ENCODE measurements around the gene MUC15.
A peak's percentile ranks its signal among the peaks of the same experiment; 100 is the strongest.

The MUC15 gene

GRCh38 chr11:26573896-26574295 lies 1.8 kb upstream of the MUC15 start:
- DNase-seq (ENCODE audit: low read depth in 2 of 2), result no peak

- no peak for DNase-seq (ENCODE audit: low read depth in 2 of 2)
These were observed 823 bp upstream of the MUC15 start for GRCh38 chr11:26572770-26573402.

DNA sequence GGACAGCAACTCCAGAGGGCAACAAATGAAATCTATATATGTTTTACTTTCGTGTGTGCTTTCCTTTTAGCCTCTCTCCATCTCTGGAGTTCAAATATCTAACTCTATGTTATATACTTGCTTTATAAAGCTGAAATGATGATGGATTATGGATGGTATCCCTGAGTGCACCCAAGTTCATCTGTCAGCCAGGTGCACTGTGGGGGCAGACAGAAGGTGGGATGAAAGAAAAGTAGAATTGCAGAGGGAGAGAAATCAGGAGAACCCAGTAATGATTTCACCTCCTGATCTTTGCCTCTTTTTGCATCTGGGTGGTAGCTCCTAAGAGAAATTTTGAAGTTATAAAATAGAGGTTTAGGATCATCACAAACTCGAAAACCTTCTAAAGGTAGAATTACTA lies 2.4 kb downstream of the MUC15 start:
- no peak for DNase-seq (ENCODE audit: low read depth in 2 of 2)

DNA sequence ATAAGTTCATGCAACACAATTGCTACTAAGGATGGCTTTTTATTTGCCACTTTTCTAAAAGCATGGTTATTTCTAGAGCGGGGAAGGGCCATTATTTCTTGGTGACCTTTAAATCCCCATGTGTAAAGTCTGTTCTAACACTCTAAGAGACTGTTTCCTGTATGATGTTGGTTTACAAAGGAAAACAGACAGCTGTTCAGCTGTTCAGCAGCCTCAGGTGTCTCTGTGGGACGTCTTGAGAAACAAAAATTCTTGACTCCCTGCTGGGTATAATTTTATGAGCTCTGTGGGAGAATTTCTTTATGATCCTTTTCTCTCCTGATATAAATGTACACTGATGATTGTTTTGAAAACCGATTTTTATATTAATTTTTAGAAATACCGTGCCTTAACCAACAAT lies 13.9 kb downstream of the MUC15 start:
- no peak for DNase-seq (ENCODE audit: low read depth in 2 of 2)

DNA sequence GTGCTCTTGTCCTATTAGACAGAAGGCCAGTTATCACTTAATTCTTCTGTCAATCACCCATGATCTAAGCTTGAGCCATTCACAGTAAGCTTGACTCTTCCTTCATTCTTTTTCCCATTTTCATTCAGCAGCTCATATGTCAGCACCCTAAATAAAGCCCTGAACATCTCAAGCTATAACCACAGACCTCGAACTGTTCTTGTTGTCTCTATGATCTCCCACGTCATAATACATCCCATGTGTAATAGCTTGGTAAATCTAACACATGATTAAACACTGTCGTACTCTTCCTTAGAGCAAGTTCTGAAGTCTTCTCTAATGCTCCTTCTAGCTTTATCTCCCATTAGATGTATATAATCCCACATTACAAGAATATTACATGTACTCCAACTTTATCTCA lies 14.4 kb downstream of the MUC15 start:
- DNase-seq (ENCODE audit: low read depth in 2 of 2), result no peak

DNA sequence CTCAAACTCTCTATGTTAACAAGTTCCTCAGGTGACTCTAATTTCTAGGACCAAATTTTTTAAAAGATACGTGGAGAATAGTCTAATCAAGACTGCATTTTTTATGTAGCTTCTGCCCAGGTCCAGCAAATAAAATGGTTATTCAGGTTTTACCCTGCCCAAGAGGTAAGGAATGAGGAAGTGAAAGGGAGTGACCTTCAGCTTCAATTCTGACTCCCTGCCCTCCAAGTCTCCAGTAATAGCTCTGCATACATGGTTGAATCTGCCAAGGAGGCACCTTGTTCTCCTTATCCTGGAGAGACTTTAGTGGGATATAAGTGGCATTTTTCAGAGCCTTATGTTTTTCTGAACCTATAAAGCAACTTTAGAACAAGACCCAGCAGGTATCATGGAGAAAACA lies 15.5 kb downstream of the MUC15 start:
- no peak for DNase-seq (ENCODE audit: low read depth in 2 of 2)

GRCh38 chr11:26554455-26554854 lies 17.6 kb downstream of the MUC15 start:
- DNase-seq (ENCODE audit: low read depth in 2 of 2), result no peak

DNA sequence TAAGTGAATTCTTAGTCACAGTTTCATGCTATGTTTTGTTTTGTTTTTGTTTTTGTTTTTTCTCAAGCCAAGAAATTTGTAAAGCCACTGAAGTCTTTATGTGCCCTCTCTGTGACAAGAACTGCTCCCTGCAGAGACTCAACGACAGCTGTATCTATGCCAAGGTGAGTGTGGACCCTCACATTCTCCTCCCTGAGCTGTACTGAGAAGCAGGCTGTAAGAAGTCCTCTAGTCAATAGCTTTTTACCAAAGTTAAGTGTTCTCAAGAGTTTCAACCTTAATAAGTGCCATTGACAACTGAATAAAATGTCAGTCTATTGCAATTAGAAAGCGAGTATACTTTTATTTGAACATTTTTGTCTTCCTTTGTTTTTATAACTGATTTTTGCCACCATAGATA lies 18.9 kb downstream of the MUC15 start:
- no peak for DNase-seq (ENCODE audit: low read depth in 2 of 2)

DNA sequence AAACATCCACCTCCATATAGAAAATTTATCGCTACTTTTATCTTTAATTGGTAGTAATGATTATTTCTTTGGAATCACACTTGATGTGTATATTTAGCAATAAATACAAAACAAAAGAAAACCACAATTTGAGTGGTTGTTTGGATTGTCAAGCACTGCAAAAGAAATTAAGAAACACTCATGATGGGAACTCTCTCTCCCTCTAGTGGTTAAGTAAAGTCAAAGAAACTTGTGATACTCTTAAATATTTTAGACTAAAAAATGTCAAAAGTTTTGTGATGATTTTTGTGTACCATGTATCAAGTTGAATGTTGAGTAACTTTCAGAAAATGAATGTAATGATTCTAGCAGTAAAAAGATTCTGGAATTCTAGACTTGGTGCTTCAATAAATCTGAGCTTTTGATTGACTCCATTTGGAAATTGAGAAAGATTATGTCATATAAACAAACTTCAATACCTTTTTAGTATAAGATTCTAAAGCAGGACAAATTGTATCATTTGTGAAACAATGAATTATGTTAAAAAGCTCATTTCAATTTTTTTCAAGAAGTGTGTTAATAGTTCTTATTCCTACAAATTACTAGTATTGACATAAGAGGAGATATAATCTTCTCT lies 20.8 kb downstream of the MUC15 start:
- peak in 1 of 2 experiments; percentile 3 for DNase-seq (ENCODE audit: low read depth in 2 of 2)

DNA sequence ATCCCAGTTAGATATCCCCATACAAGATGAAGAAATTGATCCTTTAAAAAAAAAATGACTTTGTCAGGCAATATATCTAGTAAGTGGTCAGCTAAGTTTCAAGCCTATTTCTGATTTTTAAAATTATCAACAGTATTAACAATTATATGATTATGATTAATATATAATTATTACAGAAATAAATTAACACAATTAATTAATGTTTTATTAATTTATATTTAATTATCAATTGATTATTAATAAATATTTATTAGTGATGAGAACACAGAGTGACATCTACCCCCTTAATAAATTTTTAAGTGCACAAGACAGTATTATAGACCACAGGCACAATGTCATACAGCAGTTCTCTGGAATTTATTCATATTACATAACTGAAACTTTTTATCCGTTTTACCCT lies 22.0 kb downstream of the MUC15 start:
- DNase-seq (ENCODE audit: low read depth in 2 of 2), result no peak

DNA sequence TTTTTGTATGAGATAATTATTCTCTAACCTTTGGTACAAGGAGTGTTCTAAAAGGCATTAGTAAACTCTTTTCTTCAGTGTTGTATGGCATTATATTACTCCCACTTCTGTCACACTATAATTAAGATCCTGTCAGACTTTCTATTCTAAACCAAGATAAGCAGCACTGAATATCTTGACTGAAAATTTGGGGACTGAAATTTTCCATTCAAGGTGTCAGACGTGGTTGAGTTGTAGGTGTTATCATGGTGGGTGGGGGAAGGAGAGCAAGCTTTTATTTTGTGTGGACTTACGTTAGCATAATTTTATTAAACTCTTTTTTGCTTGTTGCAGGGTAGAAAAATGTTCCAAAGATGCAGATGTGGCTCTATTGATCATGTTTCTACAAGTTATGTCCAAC lies 22.9 kb downstream of the MUC15 start:
- no peak for DNase-seq (ENCODE audit: low read depth in 2 of 2)

- no peak for DNase-seq (ENCODE audit: low read depth in 2 of 2)
These were observed 30.2 kb downstream of the MUC15 start for GRCh38 chr11:26541870-26542269.

DNA sequence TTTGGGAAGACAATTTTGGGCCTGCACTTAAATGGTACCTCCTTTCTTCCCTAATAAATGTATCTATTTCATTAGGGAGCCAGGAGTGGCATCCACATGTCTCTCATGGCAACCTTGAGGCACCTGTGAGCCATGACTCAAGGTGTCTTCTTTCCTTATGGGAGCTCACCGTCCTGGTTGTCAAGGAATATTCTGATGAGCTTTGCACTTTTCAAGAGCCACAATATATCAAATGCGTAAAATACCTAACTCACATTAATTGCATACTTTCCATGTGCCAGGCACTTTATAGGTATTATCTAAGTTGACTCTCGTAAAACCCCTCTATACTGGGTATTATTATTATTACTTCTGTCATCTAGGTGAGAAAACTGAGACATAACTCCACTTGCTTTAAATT lies 32.5 kb downstream of the MUC15 start:
- no peak for DNase-seq (ENCODE audit: low read depth in 2 of 2)

GRCh38 chr11:26537341-26537740 lies 34.7 kb downstream of the MUC15 start:
- no peak for DNase-seq (ENCODE audit: low read depth in 2 of 2)

DNA sequence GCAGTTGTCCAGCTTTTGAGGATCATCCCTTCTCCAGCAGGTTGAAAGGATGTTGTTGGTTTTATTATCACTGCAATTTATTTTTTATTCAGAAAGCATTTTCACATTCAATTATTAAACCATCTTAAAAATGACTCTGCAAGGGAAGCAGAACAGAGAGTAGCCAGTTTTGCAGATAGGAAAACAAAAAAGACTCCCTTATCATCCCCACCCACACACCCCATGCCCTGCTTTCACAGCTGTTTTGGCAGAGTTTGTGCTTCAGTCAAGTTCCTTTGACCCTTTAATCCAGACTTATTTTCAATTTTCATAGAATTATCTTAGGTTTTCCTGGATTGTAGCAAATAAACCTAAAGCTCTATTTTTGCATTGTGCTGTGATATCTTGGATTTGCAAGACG lies 44.4 kb downstream of the MUC15 start:
- DNase-seq (ENCODE audit: low read depth in 2 of 2), result no peak

GRCh38 chr11:26522912-26523610 lies 49.0 kb downstream of the MUC15 start:
- no peak for DNase-seq (ENCODE audit: low read depth in 2 of 2)

DNA sequence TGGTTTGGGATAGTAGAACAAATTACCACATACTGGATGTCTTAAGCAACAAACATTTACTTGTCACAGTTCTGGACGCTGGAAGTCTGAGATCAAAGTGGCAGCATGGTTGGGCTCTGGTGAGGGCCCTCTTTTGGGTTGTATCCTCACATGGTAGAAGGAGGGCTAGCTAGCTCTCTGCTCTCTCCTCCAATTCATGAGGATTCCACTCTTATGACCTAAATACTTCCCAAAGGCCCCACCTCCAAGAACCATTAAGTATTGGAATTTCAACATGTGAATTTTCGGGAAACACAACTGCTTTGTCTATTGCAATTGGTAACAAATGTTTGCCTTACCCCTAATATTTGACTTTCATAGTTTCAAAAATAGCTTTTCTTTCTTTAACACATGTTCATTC lies 52.6 kb downstream of the MUC15 start:
- DNase-seq (ENCODE audit: low read depth in 2 of 2), result no peak

GRCh38 chr11:26512196-26512595 lies 59.9 kb downstream of the MUC15 start:
- no peak for DNase-seq (ENCODE audit: low read depth in 2 of 2)

DNA sequence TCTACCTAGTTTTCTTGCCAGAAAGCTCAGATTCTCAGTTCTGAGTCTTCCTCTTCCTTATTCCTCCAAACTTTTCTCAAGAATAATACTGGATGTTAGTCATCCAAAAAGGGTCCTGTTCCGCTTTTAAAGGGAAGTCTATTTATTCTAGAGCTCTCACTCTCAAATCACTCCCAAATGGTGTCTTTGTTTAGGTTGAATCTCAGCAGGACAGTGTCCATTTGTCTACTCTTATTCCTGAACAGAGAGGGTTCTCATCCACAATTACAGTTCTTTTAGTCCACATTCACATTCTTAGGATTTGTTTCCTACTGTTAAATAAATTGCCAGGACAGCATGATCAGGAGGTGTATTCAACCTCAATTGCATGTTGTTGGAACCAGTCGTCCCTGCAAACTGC lies 61.3 kb downstream of the MUC15 start:
- no peak for DNase-seq (ENCODE audit: low read depth in 2 of 2)

DNA sequence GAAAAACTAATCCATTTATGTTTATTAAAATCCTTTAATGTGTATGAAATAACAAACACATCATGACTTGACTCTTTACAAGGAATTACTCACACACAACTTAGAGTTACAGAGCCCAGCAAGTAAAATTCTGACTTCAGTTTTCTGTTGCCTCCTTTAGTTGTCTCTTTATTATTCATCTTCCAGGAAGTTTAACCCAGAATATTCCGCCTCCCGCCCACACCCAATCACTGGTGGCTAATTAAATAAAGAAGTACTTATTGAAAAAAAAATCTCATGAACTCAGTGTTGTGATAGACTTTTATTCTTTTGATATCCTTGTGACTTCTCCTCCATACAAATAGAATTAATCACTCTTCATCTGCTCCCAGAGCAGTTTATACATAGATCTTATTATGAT lies 61.9 kb downstream of the MUC15 start:
- DNase-seq (ENCODE audit: low read depth in 2 of 2), result no peak
